GDM1 (cell line): ENCODE measurements around the gene DOHH.
"Not testable (repeated sequence)": the region's sequence is repeated elsewhere in the genome, so short reads cannot be mapped to it uniquely, and the experiment has no call there.

Experiments
- DNase-seq: peaks from one replicate; lab custom pipeline; 2025; lab: John Stamatoyannopoulos, UW

Gene DOHH

DNA sequence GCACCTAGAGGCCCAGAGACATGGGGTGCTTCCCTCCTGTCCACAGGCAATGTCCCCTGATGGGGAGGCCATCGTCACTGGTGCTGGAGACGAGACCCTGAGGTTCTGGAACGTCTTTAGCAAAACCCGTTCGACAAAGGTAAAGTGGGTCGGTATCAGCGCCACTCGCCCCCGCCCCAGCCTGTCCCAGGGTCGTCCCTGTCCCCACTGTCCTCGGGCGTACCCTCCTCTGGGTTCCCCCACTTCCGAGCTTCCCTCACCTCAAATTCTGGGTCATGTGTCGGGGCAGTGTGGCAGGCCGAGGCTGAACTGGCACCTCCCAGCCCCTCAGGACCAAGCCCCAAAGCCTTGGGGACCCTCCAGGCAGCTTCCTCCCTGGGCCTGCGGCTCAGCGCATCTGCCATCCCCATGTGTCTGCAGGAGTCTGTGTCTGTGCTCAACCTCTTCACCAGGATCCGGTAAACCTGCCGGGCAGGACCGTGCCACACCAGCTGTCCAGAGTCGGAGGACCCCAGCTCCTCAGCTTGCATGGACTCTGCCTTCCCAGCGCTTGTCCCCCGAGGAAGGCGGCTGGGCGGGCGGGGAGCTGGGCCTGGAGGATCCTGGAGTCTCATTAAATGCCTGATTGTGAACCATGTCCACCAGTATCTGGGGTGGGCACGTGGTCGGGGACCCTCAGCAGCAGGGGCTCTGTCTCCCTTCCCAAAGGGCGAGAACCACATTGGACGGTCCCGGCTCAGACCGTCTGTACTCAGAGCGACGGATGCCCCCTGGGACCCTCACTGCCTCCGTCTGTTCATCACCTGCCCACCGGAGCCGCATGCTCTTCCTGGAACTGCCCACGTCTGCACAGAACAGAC is 34.1 kb upstream of the DOHH start:
- no peak for DNase-seq

DNA sequence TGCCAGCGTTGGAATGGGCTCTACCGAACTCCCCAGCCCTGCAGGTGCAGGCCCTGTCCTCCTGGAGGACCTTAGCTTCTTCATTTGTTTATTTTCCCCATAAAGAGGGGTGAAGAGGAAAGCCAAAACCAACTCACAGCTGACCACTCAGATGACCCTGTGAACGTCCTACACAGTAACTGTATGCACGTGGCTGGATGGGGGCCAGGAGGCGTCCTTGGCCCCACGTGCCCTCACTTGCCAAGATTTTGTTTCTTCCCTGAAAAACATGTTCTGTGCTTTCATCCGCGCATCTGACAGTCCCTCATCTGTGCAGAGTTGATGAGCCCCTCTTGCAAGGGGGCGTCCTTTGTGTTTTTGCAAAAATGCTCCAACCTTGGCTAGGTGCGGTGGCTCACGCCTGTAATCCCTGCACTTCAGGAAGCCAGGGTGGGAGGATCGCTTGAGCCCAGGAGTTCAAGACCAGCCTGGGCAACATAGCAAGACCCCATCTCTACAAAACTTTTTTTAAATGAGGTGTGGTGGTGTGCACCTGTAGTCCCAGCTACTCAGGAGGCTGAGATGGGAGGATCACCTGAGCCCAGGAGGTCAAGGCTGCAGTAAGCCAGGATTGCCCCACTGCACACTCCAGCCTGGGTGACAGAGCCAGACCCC is 33.2 kb upstream of the DOHH start:
- DNase-seq = no peak

DNA sequence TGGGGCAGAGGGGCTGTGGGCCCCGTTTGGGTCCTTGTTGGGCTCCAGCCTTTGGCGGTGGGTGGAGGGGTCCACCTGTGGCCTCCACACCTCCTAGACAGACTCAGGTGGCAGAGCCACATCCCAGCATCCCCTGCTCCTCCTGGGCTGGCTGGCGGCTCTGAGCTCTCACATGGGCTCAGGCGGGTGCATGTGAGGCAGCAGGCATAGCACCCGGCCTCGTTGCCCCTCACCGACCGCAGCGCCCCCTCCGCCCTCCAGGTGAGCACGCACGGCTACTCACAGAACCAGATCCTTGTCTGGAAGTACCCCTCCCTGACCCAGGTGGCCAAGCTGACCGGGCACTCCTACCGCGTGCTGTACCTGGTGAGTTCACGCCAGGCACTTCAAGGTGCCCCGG is 32.6 kb upstream of the DOHH start:
- DNase-seq = no peak

DNA sequence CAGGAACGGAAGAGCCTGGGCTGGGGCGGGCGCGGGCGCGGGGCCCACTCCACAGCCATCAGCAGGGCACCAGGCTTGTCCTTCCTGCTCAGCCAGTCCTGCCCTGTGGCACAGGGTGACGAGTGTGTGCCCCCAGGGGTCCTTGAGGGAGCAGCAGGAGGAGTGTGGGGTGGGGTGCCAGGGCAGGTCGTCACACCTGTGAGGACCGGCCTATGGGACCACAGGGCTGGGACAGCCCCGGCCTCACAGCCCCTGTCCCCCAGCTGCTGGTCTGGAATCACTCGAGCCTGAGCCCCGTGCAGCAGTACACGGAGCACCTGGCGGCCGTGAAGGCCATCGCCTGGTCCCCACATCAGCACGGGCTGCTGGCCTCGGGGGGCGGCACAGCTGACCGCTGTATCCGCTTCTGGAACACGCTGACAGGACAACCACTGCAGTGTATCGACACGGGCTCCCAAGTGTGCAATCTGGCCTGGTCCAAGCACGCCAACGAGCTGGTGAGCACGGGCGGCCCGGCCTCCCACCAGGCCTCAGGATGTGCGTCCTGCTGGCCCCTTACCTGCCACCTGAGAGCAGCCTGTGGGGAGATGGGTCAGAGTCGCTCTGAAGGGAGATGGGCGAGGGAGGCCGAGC is 31.8 kb upstream of the DOHH start:
- DNase-seq = no peak

DNA sequence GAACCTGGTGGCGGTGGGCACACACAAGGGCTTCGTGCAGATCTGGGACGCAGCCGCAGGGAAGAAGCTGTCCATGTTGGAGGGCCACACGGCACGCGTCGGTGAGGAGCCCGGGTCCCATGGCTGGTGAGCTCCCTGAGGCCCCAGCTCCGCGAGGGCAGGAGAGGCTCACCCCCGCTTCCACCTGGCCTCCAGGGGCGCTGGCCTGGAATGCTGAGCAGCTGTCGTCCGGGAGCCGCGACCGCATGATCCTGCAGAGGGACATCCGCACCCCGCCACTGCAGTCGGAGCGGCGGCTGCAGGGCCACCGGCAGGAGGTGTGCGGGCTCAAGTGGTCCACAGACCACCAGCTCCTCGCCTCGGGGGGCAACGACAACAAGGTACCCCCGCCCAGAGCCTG is 31.2 kb upstream of the DOHH start:
- DNase-seq = no peak

DNA sequence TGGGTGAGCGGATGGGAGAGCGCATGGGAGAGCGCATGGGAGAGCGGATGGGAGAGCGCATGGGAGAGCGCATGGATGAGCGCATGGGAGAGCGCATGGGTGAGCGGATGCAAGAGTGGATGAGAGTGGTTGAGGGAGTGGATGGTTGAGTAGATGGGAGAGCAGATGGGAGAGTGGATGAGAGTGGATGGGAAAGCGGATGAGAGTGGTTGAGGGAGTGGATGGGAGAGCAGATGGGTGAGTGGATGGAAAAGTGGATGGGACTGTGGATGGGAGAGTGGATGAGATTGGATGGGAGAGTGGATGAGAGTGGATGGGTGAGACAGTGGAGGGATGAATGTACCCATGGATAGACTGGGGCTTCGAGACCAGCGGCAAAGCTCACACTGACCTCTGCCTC is 29.9 kb upstream of the DOHH start:
- DNase-seq = no peak

DNA sequence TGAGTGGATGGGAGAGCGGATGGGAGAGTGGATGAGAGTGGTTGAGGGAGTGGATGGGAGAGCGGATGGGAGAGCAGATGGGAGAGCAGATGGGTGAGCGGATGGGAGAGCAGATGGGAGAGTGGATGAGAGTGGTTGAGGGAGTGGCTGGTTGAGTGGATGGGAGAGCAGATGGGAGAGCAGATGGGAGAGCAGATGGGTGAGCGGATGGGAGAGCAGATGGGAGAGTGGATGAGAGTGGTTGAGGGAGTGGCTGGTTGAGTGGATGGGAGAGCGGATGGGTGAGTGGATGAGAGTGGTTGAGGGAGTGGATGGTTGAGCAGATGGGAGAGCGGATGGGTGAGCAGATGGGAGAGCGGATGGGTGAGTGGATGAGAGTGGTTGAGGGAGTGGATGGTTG is 28.8 kb upstream of the DOHH start:
- not testable (repeated sequence) for DNase-seq

DNA sequence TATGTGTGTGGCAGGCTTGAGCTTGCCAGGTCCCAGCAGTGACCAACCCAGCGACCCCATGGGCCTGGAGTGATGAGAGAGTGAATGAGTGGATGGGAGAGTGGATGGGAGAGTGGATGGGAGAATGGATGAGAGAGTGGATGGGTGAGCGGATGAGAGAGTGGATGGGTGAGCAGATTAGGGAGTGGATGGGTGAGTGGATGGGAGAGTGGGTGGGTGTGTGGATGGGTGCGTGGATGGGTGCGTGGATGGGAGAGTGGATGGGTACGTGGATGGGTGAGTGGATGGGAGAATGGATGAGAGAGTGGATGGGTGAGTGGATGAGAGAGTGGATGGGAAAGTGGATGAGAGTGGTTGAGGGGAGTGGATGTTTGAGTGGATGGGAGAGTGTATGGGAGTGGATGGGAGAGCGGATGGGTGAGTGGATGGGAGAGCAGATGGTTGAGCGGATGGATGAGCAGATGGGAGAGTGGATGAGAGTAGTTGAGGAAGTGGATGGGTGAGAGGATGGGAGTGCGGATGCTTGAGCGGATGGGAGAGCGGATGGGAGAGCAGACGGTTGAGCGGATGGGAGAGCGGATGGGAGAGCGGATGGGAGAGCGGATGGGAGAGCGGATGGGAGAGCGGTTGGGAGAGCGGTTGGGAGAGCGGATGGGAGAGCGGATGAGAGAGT is 28.2 kb upstream of the DOHH start:
- no peak for DNase-seq

DNA sequence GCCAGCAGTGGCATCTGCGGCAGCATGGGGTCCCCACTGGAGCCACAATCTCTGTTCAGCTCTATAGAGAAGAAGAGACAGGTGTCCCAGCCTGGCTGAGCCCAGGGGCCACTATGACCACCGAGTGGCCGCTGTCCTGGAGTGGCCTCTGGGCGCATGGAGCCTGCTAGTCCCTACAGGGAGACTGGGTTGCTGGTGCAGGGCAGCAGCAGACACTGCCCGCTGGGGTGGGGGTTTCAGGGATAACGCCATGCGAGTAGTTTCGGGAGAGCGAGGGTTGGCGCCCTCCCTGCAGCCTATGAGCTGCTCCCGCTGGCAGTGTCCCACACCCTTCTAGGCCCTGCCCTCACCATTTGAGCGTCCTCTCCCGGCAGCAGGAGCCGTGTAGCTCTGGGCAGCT is 27.6 kb upstream of the DOHH start:
- DNase-seq = no peak

DNA sequence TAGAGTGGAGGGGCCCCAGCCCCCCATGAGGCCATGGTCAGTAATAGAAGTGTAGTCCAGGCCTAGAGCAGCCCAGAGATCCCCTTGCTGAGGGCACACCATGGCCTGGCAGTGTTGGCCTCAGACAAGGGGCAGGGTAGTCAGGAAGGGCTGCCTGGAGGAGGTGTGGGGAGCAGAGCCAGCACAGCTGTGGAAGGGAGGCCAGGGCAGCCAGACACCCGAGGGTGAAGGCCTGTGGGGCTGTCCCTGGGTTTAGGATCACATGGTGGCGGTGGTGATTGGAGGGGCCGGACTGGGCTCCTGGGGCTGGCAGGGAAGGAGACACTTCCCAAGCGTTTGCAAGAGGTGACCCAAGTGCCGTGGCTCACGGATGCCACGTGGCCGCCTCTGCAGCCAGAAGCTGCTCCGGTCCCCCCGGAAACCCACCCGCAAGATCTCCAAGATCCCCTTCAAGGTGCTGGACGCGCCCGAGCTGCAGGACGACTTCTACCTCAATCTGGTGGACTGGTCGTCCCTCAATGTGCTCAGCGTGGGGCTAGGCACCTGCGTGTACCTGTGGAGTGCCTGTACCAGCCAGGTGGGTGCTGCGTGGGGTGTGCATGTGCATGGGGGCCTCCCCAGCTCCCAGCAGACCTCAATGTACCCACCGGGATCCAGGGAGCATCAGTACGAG is 26.9 kb upstream of the DOHH start:
- no peak for DNase-seq

DNA sequence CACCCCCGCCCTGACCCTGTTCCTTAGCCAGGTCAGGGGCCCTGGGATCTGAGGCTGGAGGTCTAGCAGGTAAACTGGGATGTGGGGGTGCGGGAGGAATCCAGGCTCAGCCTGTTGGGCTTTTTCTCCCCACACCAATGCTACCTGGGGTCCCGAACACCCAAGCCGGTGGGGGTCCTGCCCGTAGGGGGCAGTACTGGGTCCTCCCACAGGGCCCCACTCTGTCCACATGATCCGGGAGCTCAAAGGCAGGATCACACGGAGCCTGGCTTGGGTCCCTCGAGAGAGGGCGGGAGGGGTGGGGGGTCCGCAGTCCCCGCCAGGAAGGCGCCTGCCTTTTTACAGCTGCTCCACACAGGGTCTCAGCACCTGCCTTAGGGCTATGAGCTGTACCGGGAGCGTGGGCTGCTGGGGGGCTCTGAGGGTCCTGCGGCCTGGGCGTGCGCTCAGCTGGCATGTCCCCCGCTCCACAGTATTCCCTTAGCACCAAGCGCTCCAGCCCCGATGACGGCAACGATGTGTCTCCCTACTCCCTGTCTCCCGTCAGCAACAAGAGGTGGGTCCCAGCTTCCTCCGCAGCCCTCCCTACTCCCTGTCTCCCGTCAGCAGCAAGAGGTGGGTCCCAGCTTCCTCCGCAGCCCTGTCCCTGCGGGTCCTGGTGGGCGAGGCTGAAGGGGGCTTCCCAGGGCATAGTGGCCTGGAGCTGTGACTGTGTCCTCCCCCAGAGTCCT is 26.2 kb upstream of the DOHH start:
- DNase-seq = no peak

DNA sequence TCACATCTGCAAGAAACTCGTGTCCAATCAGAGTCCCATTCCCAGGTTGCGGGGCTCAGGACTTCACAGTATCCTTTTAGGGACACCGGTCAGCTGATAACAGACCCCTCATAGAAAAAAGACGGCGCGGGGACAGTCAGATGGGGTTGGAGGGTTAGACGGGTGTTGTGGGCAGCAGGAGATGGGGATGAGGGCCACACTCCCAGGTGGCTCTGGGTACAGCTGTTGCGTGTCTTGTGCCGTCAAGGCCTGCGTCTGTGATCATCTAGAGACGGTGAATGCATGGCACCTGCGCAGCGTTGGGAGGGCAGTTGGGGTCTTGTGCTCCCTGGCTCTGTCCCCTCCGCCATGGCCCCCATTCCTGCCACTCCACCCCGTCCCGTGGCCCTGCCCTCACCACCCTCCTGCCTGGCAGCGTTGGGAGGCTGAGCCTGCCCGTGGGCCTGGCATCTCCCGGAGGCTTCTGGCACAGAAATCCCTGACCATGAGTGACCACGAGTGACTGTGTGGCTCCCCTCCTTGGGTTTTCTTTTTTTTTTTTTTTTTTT is 24.5 kb upstream of the DOHH start:
- DNase-seq = no peak

DNA sequence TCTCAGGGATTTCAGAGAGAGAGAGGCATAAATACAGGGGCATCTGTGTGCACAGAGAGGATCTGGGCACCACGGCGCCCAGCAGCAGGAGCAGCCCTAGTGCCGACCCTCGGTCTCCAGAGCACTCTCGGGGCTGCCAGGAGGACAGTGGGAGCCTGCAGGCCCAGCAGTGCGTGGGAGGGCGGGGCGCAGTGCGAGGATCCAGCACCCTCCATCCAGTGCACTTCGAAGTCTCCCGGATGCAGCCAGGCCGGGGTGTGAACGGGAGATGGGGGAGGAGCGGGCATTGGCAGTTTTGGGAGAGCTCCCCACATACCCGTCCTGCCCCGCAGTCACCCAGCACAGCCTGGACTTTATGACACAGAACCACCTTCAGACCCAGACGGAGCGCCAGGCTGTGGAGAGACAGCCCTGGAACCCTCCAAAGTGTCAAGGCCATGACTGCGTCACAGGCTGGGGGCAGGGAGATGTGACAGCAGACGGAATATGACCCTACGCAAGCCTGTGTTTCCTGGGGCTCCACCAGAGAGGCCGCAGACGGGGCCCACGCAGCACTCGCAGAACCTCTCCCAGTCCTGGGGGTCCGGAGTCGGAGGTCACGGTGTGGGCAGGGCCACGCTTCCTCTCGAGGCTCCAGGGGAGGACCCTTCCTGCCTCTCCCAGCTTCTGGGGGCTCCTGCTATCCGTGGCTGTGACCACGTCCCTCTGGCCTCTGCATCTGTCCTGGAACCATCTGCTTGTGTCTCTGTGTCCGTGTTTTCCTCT is 23.8 kb upstream of the DOHH start:
- no peak for DNase-seq

DNA sequence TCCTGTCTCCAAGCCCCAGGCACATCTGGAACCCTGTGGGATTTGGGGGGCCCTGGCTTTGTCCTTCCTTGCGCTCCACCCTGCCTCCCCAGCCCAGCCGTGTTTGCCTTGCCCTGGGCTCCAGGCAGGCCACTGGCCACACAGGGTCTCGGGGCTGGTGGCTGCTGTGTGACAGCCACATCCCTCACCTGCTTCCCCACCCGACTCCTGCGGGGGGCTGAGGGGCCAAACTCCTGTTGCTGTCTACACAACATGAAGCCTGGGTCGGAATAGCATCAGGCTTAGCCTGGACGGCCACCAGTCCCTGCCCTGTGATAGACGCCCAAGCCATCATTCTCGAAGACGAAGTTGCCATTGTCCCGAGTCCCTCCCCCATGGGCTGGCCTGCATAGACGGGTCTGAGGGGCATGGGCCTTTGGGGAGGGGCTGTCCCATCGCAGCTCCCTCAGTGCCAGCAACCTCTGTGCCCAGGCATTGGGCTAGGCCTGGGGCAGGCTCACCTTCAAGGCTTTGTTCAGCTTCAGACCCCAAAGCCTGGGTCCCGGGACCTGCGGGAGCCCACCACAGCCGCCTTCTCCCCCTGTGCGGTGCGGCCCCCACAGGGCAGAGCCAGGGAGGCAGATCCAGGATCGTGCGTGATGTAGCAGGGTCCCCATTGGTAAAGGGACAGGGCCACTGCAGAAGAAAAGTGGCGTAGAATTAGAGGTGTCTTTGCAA is 23.0 kb upstream of the DOHH start:
- no peak for DNase-seq

DNA sequence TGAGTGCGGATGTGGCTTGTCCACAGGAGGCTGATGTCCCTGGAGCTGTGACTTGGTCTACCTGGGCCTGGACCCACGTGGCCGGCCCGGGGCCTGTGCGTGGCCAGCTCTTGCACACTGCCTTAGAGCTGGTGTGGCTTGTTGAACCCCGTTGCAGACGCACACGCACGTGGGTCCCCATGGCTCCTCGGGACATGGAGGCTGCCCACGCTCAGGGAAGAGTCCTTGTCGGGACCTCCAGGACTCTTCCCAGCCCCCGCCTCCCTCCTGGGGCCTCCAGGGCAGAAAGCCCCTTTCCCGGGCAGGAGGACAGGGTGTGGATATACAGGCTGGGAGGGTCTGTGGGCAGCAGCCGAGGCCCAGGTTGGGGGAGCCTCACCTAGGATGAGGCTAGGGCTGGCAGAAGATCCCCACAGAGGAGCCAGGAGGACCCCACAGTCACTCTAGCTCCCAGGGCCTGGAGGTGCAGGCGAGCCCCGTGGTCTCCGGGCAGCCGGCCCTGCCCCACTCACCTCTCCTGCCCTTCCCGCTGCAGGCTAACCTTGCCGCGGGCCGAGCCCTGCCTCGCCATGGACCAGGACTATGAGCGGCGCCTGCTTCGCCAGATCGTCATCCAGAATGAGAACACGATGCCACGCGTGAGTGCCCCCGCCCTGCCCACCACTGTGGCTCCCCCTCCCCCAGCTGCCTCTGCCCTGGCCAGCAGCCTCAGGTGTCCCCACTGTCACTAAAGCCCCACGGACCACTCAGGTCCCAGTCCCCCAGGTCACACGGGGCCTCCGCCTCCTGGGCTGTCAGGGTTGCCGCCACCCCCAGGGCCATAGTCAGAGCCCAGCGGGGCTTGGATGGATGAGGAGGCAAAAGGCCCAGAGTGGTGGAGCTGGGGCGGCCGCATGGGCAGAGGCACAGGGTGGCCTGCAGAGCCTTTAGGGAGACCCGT is 22.2 kb upstream of the DOHH start:
- no peak for DNase-seq

DNA sequence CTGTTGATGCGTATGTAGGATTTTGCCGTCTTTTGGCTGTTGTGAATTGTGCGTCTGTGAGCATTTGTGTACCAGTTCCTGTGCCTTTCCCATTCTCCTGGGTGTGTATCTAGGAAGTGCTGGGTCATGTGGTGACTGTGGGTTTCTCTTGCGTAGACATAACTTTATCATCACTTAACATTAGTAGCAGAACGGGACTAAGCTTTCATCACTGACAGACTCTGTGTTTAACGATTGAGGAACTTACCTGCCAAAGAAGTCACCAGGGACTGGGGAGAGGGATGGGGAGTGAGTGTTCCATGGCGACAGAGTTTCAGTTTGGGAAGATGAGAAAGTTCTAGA is 20.6 kb upstream of the DOHH start:
- no peak for DNase-seq

DNA sequence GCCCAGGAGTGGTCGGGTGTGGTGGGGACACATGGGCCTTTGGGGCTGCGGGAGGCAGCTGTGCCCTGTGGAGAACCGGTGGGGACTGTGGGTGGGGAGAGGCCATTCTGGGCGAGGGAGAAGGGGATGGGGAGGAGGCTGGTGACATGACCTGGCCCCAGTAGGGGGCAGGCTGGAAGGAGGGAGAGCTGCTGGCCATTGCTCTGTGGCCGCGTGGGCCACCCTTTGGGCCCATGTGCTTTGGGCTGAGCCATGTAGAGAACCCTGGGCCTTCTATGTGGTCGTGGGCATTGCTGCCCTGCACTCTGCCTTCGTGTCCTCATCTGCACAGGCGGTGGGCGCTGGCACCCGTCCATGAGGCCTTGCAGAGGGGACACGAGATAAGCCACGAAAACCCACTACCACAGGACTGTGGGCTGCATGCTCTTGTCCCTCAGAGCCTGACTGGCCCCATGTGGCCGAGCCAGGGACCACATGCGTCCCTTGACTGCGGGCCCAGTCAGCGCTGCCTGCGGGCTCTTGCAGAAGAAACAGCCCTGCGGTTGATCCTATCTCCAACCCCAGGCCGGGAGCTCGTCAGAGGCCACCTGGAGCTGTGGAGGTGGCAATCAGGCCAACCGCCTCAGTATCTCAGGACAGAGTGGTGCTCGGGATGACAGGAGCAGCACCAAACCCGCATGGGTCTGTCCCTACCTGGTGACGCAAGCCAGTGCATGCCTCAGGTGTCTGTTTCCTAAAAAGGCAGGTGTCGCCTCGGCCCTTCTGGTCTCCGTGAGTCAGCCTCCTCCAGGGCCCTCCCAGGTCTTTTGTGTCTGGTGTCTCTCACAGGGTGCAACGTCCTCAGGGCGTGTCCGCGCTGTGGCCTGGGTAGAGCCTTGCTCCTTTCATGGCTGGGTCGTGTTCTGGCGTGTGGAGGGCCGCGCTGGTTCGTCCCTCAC is 20.0 kb upstream of the DOHH start:
- DNase-seq = no peak

DNA sequence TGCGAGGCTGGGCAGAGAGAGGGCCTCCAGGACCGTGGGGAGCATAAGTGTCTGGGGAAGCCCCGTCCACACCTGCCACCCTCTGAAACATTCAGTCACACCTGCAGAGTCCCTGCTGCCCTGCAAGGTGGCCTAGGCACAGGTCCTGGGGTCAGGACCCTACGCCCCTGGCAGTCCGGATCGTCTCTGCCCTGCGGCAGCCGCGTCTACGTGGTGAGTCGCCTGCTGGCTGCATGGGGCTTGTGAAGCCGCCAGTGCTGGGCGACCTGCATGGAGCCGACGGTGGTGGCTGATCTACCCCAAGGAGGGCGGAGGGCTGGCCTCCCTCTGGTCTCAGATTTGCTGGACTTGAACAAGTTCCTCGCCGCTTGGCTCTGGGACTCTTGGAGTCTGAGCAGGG is 18.7 kb upstream of the DOHH start:
- DNase-seq = no peak
